Activated T-helper 9 cell treated with anti-CD3 and anti-CD28 coated beads, Interleukin-2, amount 50 U/mL, for 16 hours (primary cell): ENCODE measurements around the gene VEGFD.
"Not testable (repeated sequence)": the region's sequence is repeated elsewhere in the genome, so short reads cannot be mapped to it uniquely, and the experiment has no call there.

Experiments used
- DNase-seq: peaks from one replicate; pipeline ENCODE4 v3.0.0-alpha.2; 2020; ENCODE audit warnings: low read depth

VEGFD gene

DNA sequence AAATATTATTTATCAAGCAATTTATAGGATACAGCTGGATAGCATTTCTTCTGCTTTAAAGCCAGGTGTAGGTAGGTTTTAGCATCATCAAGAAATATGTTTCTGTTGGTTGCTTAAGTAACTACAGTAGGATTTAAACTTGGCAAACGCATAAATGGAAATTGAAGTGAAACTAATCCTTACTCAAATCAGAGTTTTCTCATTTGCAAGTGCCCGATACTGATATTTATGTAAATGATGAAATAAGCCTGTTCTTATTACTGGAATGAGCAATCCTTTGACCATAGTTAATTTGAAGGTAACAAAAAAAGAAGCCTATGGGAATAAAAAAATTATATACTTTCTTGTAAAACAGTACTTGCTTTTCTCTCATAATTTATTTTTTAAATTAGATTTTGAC is 25.7 kb downstream of the VEGFD start:
- DNase-seq, result no peak

DNA sequence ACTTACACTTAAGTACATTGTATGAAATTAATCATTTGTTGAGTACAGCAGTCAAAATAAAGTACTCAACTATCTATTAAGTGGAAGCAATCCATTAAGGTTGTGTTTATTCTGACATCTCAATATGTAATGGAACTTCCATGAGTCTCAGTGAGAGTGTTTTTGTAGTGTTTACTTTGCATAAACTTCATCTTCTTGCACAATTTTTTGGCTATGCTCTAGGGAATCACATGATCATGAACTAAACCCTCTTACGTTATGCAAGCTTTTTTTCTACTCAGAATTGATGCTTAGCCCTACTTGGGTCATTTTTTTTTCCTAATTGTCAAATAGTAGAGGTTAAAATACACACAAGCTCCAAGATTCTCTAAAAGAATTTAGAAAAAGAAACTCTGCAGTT is 27.8 kb downstream of the VEGFD start:
- DNase-seq, result no peak

DNA sequence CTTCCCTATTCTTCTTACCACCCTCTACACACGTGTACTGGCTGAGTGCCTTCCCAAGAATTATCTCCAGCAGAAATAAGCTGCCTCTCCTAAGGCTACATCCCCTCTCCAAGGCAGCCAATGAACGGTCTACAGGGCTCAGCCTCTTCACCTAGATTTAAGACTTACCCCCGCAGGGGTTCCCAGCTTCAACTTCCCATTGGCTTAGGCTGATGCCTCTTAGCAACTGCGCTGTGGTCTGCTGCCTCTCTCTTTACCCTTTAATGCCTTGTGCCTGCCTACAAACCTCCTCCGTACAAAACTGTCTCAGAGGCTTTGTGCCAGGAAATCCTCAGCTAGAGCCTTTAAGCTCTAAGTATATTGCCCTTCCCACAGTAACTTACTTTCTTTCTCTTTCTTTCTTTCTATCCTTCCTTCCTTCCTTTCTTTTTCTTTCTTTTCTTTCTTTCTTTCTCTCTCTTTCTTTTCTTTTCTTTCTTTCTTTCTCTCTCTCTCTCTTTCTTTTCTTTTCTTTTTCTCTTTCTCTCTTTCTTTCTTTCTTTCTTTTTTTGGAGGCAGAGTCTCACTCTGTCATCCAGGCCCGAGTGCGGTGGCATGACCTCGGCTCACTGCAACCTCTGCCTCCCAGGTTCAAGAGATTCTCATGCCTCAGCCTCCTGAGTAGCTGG is 33.8 kb downstream of the VEGFD start:
- DNase-seq, result no peak

DNA sequence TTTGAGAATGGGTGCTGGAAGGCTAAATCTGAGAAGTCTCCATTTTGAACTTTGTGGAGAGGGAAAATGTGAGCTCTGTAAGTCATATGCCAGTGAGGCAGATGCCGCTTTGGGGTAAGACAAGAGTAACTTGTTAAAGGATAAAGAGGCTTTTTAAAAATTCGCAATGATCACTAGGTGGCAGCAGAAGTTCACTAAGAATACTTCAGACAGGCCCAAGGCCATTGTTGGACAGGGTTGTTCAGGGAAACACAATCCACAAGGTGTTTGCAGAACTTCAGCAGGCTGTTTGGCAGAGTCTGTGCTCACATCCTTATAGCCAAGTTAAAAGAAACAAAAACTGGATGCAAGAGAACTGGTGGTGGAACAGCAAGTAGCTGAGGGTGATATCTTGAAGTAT is 35.2 kb downstream of the VEGFD start:
- no peak for DNase-seq

DNA sequence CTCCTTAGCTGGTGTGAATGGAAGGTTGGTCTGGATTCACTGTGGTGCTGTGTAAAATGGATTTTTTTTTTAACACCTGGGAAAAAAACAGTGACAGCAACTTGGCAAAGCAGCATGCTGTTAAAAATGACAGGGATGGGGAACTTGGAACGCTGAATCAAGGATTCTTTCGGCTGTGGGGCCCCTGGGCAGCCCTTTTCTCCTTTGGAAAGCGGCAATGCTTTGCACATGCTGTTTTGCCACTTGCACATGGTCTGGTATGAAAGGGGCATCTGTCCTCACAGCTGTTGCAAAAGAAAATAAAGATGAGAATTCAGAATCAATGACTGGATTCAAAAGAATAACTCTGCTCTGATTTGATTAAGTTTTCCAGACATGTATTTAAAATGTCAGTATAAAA is 38.2 kb downstream of the VEGFD start:
- no peak for DNase-seq

DNA sequence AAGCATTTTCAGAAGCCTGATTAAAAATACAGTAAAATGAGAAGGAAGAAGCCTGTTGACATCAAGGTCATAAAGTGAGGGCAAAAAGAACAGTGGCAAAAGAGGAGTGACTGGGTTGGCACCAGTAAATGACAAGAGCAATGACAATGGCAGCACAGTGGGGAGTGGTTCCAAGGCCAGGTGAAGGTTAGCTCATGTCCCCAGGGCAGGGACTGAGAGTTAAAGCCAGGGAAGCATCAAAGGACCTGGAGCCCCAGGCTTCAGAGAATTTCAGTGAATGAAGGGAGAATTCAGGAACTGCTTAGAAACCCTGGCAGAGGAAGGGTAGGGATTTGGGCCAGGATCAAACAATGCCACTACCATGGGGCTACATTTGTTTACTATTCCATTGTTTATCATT is 40.1 kb downstream of the VEGFD start:
- no peak for DNase-seq

DNA sequence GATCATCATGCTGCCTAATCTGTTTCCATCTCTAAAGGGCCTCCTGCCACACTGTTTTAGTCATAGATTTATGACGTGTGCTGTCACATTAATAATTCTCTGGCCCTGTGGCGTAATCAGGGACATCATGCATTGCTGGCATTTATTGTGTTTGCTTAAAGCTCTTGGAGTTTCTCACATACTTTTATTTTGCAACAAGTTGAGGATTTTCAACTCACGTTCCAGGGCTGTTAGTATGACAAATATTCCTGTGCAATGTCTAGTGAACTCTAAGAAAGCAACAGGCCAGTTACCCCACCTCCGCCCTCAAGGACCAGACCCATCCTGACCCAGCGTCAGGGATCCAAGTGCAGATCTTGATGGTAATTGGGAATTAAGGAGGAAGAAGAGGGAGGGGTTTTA is 41.1 kb downstream of the VEGFD start:
- DNase-seq, result no peak

DNA sequence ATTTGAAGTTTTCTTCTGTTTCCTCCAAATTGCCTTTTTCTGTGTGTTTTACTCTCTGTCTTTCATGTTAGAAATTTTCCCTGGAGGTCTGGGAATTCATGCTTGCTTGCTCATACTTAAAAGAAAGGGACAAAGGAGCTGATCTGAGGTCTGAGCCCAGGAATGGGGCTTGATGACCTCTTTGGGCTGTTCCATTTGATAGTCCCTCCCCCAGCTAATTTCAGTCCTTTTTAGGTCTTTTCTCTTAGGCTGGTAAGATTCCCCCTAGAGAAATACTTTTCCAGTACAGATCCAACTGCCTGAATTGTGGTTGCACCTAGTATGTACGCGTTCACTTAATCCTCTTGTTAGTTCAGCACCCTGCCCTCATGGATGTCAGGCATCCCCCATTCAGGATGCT is 43.3 kb downstream of the VEGFD start:
- DNase-seq, result no peak

DNA sequence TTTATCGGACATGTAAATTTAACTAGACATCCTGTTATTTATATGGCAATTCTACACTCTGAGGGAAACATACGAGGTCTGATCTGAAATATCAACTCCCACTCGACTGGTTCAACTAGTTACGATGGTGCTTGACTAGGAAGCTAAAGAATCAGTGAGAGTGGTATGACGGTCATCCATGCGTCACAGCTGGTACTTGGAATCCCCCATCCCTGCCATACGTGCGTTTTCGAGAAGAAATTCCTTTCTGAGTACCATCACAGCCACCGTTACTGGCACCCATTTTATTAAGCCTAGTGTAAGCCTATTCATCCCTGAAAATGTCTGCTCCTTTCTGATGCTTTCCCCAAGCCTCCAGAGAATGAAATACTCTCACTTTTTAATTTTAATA is 48.2 kb downstream of the VEGFD start:
- DNase-seq, result peak; percentile 14

DNA sequence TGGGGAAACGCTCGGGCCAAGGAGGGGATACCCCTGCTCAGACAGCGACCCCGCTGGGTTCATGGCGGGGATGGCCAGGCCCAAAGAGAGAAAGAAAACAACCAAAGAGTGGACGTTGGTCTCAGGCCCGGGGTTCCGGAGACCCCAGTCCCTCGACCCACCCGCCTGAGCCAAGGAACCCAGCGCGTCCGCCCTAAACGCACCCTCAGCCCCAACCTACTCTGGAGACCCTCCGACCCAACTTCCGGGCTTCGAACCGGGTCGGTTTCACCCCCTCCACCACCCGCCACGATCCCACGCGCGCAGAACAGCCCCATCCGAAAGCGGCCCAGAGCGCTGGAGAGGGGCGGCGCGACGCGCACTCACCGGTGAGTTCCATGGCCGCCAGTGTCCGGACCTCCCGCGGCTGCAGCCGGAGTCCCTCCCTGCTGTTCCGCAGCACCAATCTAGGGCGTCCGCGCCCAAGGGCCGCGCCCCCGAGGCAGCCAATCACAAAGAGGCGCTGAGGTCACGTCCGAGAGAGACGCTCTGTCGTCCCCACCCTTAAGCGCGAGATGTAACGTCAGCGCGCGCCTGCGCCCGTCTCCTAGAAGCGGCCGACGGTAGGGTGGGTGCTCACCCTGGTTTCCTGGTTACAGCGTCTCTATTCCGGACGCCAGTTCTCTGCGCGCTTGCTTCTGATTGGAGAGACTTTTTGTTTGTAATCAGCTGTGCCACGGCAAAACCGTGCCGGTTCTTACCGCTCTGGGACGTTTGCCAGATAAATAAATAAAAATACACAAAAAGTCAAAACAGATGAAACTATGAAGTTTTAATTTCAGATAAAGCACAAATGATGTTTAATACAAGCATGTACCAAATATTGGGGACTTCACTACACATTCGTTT is 48.8 kb downstream of the VEGFD start, which contains the start of gene PIGA:
PIGA (minus strand) TSS at position 389 of the 888 bp plus-strand sequence. CDS start 3,593 bp downstream, outside the sequence.
- peak; percentile 85 for DNase-seq

DNA sequence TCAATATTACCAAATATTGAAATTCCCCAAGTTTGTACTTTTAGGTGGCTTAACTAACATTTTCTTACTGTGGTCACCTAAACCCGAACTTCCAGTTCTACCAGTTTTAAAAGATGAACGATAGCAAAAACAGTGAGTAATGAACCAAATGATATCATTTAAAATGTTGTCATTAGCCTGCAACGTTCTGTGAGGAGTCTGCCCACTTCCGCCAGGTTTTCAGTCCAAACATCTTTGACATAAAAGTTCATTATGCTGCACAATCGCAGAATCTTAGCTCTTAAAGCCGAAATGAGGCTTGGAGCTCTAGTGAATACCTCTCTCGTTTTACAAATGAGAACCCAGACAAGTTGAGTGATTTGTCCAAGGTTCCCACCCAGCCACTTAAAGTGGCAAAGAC is 49.7 kb downstream of the VEGFD start:
- no peak for DNase-seq

DNA sequence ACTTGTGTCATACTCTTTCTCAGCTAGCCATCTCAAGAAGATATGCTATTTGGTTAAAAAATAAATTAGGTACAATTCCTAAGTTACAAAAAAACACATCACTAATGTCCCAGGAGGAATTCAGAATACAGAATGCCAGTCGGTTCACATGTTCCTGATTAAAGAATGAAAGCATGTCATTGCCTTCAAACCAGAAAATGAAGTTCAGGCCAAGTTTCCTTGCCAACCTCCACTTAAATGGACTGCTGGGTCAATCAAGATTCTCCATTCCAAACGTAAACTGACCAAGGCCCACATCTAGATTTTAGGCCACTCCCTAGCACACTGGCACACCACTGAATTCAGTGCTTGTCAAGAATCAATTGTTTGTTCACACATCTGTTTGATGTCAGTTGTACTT is 55.4 kb downstream of the VEGFD start:
- no peak for DNase-seq

DNA sequence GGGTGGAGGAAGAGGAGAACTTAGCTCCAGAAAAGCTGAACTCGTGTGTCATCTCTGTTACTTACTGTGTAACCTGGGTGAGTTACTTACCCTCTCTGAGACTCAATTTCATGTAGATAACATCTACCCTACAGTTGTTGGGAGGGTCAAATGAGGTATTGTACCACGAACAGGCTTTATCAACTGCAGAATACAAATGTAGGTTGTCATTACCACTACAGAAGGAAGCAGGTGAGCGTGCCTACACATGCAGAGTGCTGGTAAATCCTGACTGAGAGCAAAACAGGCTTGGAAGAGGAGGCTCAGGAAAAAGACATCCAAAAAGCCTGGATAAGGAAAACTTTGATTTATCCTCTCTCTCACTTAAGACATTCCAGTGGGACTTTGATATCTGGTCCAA is 56.1 kb downstream of the VEGFD start:
- DNase-seq, result no peak

DNA sequence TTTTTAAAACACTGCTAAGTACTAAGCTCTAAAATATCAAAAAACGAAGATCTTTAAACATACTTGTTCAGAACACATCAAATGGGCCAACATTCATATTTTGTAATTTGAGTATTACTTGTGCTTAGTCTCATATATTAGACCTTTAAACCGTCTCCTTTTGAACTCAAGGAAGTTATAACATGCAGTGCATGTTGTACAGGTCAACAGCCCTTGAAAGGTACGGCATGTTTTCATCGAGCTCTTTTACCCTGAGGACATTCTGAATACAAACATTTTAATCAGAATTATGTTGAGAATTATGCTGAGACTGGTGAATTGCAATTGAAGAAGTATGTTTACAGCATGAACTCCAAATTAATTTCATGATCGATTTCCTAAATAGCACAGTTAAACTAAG is 61.7 kb downstream of the VEGFD start:
- no peak for DNase-seq

DNA sequence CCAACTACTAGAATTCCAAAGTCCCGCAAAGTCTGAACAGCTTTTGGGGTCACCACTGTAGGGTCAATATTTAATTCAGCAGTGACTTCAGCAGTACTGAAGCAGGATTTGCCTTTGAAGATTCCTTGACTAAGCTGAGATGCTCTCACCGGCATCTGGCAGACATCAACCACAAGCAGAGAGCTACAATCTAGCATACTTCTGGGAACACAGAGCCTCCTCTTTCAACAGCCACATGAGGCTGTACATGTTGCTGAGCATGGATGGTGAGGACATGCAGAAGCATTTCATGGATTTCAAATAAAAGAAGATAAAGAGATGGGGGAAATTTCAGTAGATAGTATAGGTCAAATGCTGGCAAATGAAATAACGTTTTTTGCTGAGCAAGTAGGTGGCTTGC is 62.1 kb downstream of the VEGFD start:
- no peak for DNase-seq

DNA sequence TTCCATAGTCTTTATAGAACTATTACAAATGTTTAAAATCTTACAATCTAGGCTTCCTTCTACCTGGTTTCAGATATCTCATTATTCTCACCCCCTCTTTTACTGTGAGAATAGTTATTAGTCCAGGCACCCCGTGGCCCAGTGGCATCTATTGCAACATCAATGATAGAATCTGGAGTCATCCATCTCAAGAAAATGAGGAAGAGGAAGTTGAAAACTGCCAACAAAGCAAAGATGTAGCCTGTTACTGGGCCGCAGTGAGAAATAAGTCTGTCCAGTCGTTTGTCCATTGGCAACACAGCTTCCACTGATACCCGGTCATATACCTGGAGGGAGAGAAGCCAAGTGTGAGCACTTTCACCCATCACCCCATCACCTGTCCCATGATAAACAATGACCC is 62.8 kb downstream of the VEGFD start:
- DNase-seq, result no peak

DNA sequence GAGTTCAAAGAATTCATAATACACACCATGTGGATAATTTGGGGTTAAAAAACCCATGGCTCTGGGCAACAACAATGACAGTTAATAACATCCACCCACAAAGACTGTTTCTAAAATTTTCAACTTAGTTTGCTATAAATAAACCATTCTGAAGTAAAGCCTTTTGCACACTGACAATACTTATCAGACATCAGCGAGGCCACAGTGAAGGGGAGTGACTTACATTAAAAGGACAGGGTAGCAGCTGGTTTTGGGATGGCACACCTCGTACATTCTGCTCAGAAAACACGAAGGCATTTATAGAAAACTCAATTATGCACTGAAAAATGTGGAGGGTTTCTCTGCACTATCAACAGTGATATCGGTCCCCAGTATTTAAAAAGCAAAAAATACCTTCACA is 63.9 kb downstream of the VEGFD start:
- DNase-seq, result no peak

DNA sequence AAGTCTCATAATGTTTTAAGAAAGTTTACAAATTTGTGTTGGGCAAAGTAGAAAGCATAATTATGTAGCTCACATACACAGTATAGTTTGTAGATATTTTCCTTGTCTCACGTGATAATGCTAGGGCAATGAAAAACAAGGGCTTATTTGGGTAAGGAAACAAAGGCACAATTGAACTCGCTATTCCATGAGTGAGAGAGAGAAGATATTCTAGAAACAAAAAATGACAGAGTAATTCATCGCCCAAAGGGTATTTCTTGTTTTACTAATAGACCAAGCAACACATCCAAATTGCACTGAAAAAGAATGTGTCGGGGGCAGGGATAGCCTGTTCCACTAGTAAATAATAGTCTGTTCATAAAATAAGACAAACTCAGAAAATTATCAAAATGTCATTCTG is 65.1 kb downstream of the VEGFD start:
- DNase-seq, result no peak

DNA sequence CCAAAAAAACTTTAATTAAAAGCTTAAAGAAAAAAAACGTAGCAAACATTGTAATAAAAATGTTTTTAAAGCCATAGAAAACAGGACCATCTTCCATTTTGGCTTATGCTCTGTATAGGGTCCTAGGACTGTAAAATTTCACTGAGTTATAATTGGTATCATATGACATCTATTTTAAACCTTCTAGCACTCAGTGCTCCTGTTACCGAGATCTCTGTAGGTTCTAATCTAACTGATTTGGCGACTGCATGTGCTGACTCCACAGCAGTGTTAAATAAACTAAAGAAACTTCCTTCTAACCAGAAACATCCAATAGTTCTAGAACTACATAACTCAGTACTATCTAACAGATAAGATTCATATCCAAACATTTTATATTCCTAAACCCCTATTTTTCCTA is 68.7 kb downstream of the VEGFD start, which contains the start of gene ASB11:
ASB11 (minus strand) TSS at position 132 of the 400 bp plus-strand sequence; CDS start at position 97, 35 bp downstream.
- no peak for DNase-seq

DNA sequence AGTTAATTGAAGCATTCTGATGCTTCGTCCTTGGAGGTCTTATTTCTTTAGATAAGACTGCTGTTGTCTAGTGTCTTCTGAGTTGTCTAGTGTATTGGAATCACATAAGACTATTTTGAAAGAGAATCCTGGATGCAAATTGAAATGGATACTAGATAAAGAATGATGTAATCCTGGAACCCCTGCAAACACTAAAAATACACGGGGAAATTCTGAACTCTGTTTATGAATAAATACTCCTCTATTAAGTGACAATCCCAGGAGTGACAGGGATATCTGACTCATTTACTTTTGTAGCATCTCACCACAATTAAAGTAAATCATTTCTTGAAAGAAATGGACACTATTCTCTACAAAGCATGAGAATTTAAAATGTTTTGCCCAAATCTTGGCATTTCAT is 69.7 kb downstream of the VEGFD start:
- no peak for DNase-seq

DNA sequence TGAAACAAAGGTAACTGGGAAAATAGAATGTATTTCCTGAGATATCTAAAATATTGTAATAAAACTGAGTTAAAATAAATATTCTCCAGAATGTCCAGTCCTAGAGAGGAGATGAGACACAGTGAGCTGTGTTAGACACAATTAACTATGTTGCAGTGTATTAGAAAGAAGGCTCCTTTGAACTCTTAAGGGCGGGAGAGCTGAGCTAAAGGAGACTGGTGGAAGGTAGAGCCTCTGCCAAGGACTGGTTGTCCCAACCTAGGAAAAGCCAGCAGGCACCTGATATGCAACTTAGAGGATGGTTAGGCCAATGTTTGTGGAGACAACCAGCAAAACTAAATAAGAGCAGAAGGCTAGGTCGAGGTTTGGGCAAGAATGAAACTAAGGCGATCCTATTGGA is 73.1 kb downstream of the VEGFD start:
- no peak for DNase-seq

DNA sequence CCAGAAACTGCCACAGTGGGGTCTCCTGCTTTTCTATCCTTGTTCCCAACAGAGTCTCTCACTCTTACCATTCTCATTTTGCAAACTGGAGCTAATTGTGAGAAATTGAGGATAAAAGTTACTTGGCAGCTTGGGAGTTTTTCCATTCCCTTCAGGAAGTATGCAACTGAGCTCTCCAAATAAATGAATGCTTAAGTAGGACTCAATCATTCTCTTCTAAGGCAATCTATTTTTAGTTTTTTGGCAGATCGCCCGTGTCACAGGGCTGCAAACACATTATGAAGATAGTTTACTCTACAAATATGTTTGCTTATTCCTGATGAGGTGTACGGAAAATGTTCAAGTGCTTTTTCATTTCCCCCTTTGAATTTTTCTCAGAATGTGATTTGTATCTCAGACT is 74.1 kb downstream of the VEGFD start:
- DNase-seq, result no peak

DNA sequence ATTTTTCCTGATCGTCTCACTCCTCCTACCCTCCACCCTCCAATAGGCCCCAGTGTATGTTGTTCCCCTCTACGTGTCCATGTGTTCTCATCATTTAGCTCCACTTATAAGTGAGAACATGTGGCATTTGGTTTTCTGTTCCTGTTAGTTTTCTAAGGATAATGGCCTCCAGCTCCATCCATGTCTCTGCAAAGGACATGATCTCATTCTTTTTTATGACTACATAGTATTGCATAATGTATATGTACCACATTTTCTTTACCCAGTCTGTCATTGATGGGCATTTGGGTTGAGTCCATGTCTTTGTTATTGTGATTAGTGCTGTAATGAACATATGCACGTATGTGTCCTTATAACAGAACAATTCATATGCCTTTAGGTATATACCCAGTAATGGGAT is 78.3 kb downstream of the VEGFD start:
- DNase-seq, result not testable (repeated sequence)

DNA sequence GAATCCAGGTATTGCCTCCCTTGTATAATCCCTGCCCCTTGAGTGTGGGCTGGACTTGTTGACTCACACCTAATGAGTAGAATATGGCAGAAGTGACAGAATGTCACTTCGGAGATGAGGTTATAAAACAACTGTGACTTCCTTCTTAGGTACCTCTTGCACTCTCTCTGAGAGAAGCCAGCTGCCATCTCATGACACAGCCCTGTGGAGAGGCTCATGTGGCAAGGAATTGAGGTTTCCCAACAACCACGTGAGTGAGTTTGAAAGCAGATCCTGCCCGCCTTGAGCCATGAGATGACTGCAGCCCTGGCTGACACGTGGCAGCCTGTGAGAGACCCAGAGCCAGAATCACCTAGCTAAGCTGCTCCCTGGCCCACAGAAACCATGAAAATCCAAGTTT is 82.3 kb downstream of the VEGFD start:
- DNase-seq, result no peak
